ENCODE data around the gene RNU1-2. TPM values are rescaled to one million over a fixed set of nuclear protein-coding genes. Genes with fewer than 3 reads are reported as not detected.
"Not testable (repeated sequence)": the region's sequence is repeated elsewhere in the genome, so short reads cannot be mapped to it uniquely, and the experiment has no call there.

The RNU1-2 gene
- total and polyA plus RNA-seq, 3 donors from 2014 or later, result under 0.01 to 18.9 (median under 0.01) TPM

GRCh38 chr1:16938351-16939321 lies 42.9 kb downstream of the RNU1-2 start:
- no peaks in the 10 kb centered on the region for H3K27me3 ChIP-seq
- intact Hi-C loops (cut with DNase I; ENCODE audit: low total_unique reads), result no loop called here
- TF ChIP-seq POLR2A (IDR thresholded peaks at IDR 0.05) (no peak), CTCF (IDR thresholded peaks at IDR 0.05) (no peak)
- H3K4me1 ChIP-seq, result no peaks in the 10 kb centered on the region
- peak overlapping the region; percentile 36 to 59 for H3K4me3 ChIP-seq
- H3K9me3 ChIP-seq, result no peaks in the 10 kb centered on the region
- peak overlapping the region; percentile 12 to 33 for H3K27ac ChIP-seq
- no peak for DNase-seq
- WGBS, 2 donors, result 41 to 60% methylated on average over 47 to 51 of the region's 51 CpGs
- H3K36me3 ChIP-seq (ENCODE audit: low read depth, missing control alignments), result no peaks in the 10 kb centered on the region

GRCh38 chr1:16939386-16940180 lies 43.8 kb downstream of the RNU1-2 start:
- Histone ChIP-seq H3K27ac (peak overlapping the region in 1 of 2 donors; percentile 47), H3K4me3 (peak overlapping the region; percentile 36 to 59)
- 69 to 84% methylated on average over 31 to 32 of the region's 32 CpGs for WGBS, 2 donors
- H3K27me3 ChIP-seq; intact Hi-C loops (cut with DNase I; ENCODE audit: low total_unique reads); H3K36me3 ChIP-seq (ENCODE audit: low read depth, missing control alignments); H3K9me3 ChIP-seq; H3K4me1 ChIP-seq: not testable (repeated sequence)
- DNase-seq, result peak; percentile 62

GRCh38 chr1:16944038-16944437 lies 48.3 kb downstream of the RNU1-2 start:
- peaks cover 3% of the 10 kb centered on the region for H3K36me3 ChIP-seq (ENCODE audit: low read depth, missing control alignments)
- 94 to 95% methylated on average over 19 of the region's 19 CpGs for WGBS, 2 donors

GRCh38 chr1:16945512-16945911 lies 49.7 kb downstream of the RNU1-2 start:
- H3K4me1 ChIP-seq; H3K9me3 ChIP-seq; intact Hi-C loops (cut with DNase I; ENCODE audit: low total_unique reads); H3K27ac ChIP-seq; DNase-seq; H3K4me3 ChIP-seq; H3K27me3 ChIP-seq; H3K36me3 ChIP-seq (ENCODE audit: low read depth, missing control alignments): not testable (repeated sequence)
- WGBS, 2 donors, result 86 to 94% methylated on average over 6 to 9 of the region's 9 CpGs

More at GRCh38 chr1:16944038-16944437, 48.3 kb downstream of the RNU1-2 start:
- no peak for DNase-seq
- no peak overlapping the region for H3K27ac ChIP-seq
- no peaks in the 10 kb centered on the region for H3K27me3 ChIP-seq
- no peak overlapping the region for H3K4me3 ChIP-seq
- no peaks in the 10 kb centered on the region for H3K9me3 ChIP-seq
- H3K4me1 ChIP-seq, result no peaks in the 10 kb centered on the region
- TF ChIP-seq CTCF (IDR thresholded peaks at IDR 0.05) (no peak), POLR2A (IDR thresholded peaks at IDR 0.05) (no peak)
- intact Hi-C loops (cut with DNase I; ENCODE audit: low total_unique reads), result no loop called here

Small RNA genes lying within 50 kb of the gene (microRNA-seq; reads per million reads assigned to microRNA genes)
- 0 reads per million in 2 donors for gene MIR3675 (ENCODE audit: borderline number of aligned reads in 2 of 2, borderline replicate concordance in 1 of 2)

Small RNA genes lying within 50 kb of the gene (small RNA-seq; reads per million reads assigned to genes)
- gene MIR3675 (0 reads per million in 2 donors), gene RNU1-2 (0 reads per million in 2 donors), gene RNU1-5P (0 reads per million in 2 donors)

Other genes starting within 250 kb of the RNU1-2 start
- gene RNU1-3, start 229.0 kb upstream of the RNU1-2 start, total RNA-seq, result under 1 TPM; under 0.01 TPM
- 18.9 TPM for gene RNU1-3, start 229.0 kb upstream of the RNU1-2 start, polyA plus RNA-seq (ENCODE audit: insufficient read depth, low read depth, low replicate concordance)
- under 1 TPM; under 0.01 TPM for gene RNU1-4, start 155.5 kb upstream of the RNU1-2 start, total RNA-seq
- gene RNU1-4, start 155.5 kb upstream of the RNU1-2 start, polyA plus RNA-seq (ENCODE audit: insufficient read depth, low read depth, low replicate concordance), result 18.9 TPM
- 10 to 100 TPM; 49.1 to 49.2 TPM for gene CROCC, start 26.0 kb downstream of the RNU1-2 start, total RNA-seq
- gene CROCC, start 26.0 kb downstream of the RNU1-2 start, polyA plus RNA-seq (ENCODE audit: insufficient read depth, low read depth, low replicate concordance), result 18.8 TPM
- gene MFAP2, start 84.6 kb downstream of the RNU1-2 start, total RNA-seq, result 10 to 100 TPM in 1 of 2 donors, 1 to 10 TPM in 1; 7.9 to 18.7 TPM
- gene MFAP2, start 84.6 kb downstream of the RNU1-2 start, polyA plus RNA-seq (ENCODE audit: insufficient read depth, low read depth, low replicate concordance), result 22.0 TPM
- 10 to 100 TPM; 42.4 to 45.6 TPM for gene ATP13A2, start 115.9 kb downstream of the RNU1-2 start, total RNA-seq
- gene ATP13A2, start 115.9 kb downstream of the RNU1-2 start, polyA plus RNA-seq (ENCODE audit: insufficient read depth, low read depth, low replicate concordance), result 36.9 TPM
- gene SDHB, start 158.1 kb downstream of the RNU1-2 start, total RNA-seq, result 100 to 1,000 TPM in 1 of 2 donors, 10 to 100 TPM in 1; 96.1 to 107 TPM
- gene SDHB, start 158.1 kb downstream of the RNU1-2 start, polyA plus RNA-seq (ENCODE audit: insufficient read depth, low read depth, low replicate concordance), result 160 TPM
- 1 to 10 TPM in 1 of 2 donors, under 1 TPM in 1; 0.99 to 1.1 TPM for gene PADI2, start 223.5 kb downstream of the RNU1-2 start, total RNA-seq
- 3.2 TPM for gene PADI2, start 223.5 kb downstream of the RNU1-2 start, polyA plus RNA-seq (ENCODE audit: insufficient read depth, low read depth, low replicate concordance)